SJSA1 (cell line): ENCODE data around the gene RAET1E. TPM values are rescaled to one million over a fixed set of nuclear protein-coding genes. Genes with fewer than 3 reads are reported as not detected.
"Not testable (repeated sequence)": the region's sequence is repeated elsewhere in the genome, so short reads cannot be mapped to it uniquely, and the experiment has no call there.

Source experiments
- DNase-seq, 2 experiments: peaks; one replicate each; pipeline ENCODE4 v3.0.0-alpha.2; 2015 to 2020; ENCODE audit warnings: low spot score in 2 of 2, low read depth in 1 of 2
- H3K27ac ChIP-seq: fragments of 250-450 bp; sonication (Bioruptor Pico); 2 replicates; pipeline ENCODE4 v1.5.1; 2020; ENCODE audit warnings: mild to moderate bottlenecking, moderate library complexity
- H3K27me3 ChIP-seq: fragments of 250-450 bp; sonication (Bioruptor Pico); replicated peaks from 2 replicates; pipeline ENCODE4 v1.5.1; 2020; ENCODE audit warnings: mild to moderate bottlenecking, moderate library complexity
- H3K36me3 ChIP-seq: fragments of 250-450 bp; sonication (Bioruptor Pico); 2 replicates; pipeline ENCODE4 v1.5.1; 2020; ENCODE audit warnings: mild to moderate bottlenecking
- H3K4me1 ChIP-seq: fragments of 250-450 bp; sonication (Bioruptor Pico); replicated peaks from 2 replicates; pipeline ENCODE4 v1.6.1; 2021; ENCODE audit warnings: mild to moderate bottlenecking
- H3K4me3 ChIP-seq: fragments of 250-450 bp; sonication (Bioruptor Pico); 2 replicates; pipeline ENCODE4 v1.5.1; 2020; ENCODE audit warnings: mild to moderate bottlenecking
- H3K9me3 ChIP-seq: fragments of 250-450 bp; sonication (Bioruptor Pico); replicated peaks from 2 replicates; pipeline ENCODE4 v1.5.1; 2020; ENCODE audit warnings: mild to moderate bottlenecking
- total RNA-seq: library from RNA; depleted of rRNA; stranded (reverse); fragments of >200 nt; shearing (Covaris generic); gene quantifications from 2 replicates; pipeline ENCODE4 v1.2.3, GENCODE V29; 2014

Gene RAET1E
- total RNA-seq, 1 experiment from 2014 or later, result not detected

- Histone ChIP-seq H3K36me3 (no peaks in the 10 kb centered on the region), H3K27ac (no peak overlapping the region), H3K9me3 (no peaks in the 10 kb centered on the region), H3K4me1 (peaks cover 33% of the 10 kb centered on the region), H3K27me3 (no peaks in the 10 kb centered on the region), H3K4me3 (no peak overlapping the region)
- DNase-seq, result no peak
These were observed 1.1 kb upstream of the RAET1E start for GRCh38 chr6:149898966-149899365.

GRCh38 chr6:149897015-149897697 is 757 bp downstream of the RAET1E start:
- DNase-seq, result peak; percentile 69 to 77
- H3K27me3 ChIP-seq, result no peaks in the 10 kb centered on the region
- H3K27ac ChIP-seq, result peak overlapping the region; percentile 59
- peak overlapping the region; percentile 12; the same call in 1 of the 2 replicates for H3K4me3 ChIP-seq
- no peaks in the 10 kb centered on the region for H3K9me3 ChIP-seq
- H3K4me1 ChIP-seq, result peaks cover 33% of the 10 kb centered on the region
- no peaks in the 10 kb centered on the region for H3K36me3 ChIP-seq

- H3K4me1 ChIP-seq, result peaks cover 33% of the 10 kb centered on the region
- no peaks in the 10 kb centered on the region for H3K27me3 ChIP-seq
- peak in 1 of 2 experiments; percentile 37 for DNase-seq
- H3K27ac ChIP-seq, result peak overlapping the region; percentile 59
- no peaks in the 10 kb centered on the region for H3K9me3 ChIP-seq
- no peaks in the 10 kb centered on the region for H3K36me3 ChIP-seq
- no peak overlapping the region for H3K4me3 ChIP-seq
These were observed 1.4 kb downstream of the RAET1E start for GRCh38 chr6:149896491-149896890.

GRCh38 chr6:149895833-149896271 is 2.1 kb downstream of the RAET1E start:
- H3K27ac ChIP-seq, result peak overlapping the region; percentile 30
- H3K36me3 ChIP-seq, result no peaks in the 10 kb centered on the region
- H3K27me3 ChIP-seq, result no peaks in the 10 kb centered on the region
- no peak overlapping the region for H3K4me3 ChIP-seq
- no peaks in the 10 kb centered on the region for H3K9me3 ChIP-seq
- peaks cover 33% of the 10 kb centered on the region for H3K4me1 ChIP-seq
- peak; percentile 64 to 90 for DNase-seq

- H3K27me3 ChIP-seq, result no peaks in the 10 kb centered on the region
- H3K4me1 ChIP-seq, result peaks cover 33% of the 10 kb centered on the region
- no peak overlapping the region for H3K4me3 ChIP-seq
- H3K36me3 ChIP-seq, result no peaks in the 10 kb centered on the region
- no peaks in the 10 kb centered on the region for H3K9me3 ChIP-seq
- H3K27ac ChIP-seq, result peak overlapping the region; percentile 16; the same call in 1 of the 2 replicates
- DNase-seq, result peak in 1 of 2 experiments; percentile 47
These were observed 2.8 kb downstream of the RAET1E start for GRCh38 chr6:149895048-149895590.

GRCh38 chr6:149891864-149892263 is 6.0 kb downstream of the RAET1E start:
- not testable (repeated sequence) for H3K9me3 ChIP-seq, H3K36me3 ChIP-seq, H3K27me3 ChIP-seq, H3K4me3 ChIP-seq, H3K27ac ChIP-seq, DNase-seq
- peaks cover 20% of the 10 kb centered on the region for H3K4me1 ChIP-seq

- Histone ChIP-seq H3K27ac (no peak overlapping the region), H3K9me3 (no peaks in the 10 kb centered on the region), H3K27me3 (no peaks in the 10 kb centered on the region), H3K4me3 (no peak overlapping the region), H3K4me1 (peaks cover 14% of the 10 kb centered on the region), H3K36me3 (no peaks in the 10 kb centered on the region)
- no peak for DNase-seq
These were observed 6.7 kb downstream of the RAET1E start for GRCh38 chr6:149891259-149891658.

GRCh38 chr6:149890629-149891045 is 7.3 kb downstream of the RAET1E start:
- Histone ChIP-seq H3K27me3 (no peaks in the 10 kb centered on the region), H3K9me3 (no peaks in the 10 kb centered on the region), H3K4me1 (peaks cover 8% of the 10 kb centered on the region), H3K4me3 (no peak overlapping the region), H3K27ac (no peak overlapping the region), H3K36me3 (no peaks in the 10 kb centered on the region)
- no peak for DNase-seq

GRCh38 chr6:149889326-149889725 is 8.6 kb downstream of the RAET1E start:
- Histone ChIP-seq H3K36me3 (no peaks in the 10 kb centered on the region), H3K4me1 (no peaks in the 10 kb centered on the region), H3K4me3 (no peak overlapping the region), H3K27ac (no peak overlapping the region), H3K27me3 (no peaks in the 10 kb centered on the region), H3K9me3 (no peaks in the 10 kb centered on the region)
- DNase-seq, result no peak

GRCh38 chr6:149888659-149889058 is 9.3 kb downstream of the RAET1E start:
- no peak for DNase-seq
- Histone ChIP-seq H3K27ac (no peak overlapping the region), H3K9me3 (no peaks in the 10 kb centered on the region), H3K36me3 (no peaks in the 10 kb centered on the region), H3K4me3 (no peak overlapping the region), H3K27me3 (no peaks in the 10 kb centered on the region), H3K4me1 (no peaks in the 10 kb centered on the region)

- no peaks in the 10 kb centered on the region for H3K4me1 ChIP-seq
- H3K36me3 ChIP-seq, result no peaks in the 10 kb centered on the region
- H3K27me3 ChIP-seq, result no peaks in the 10 kb centered on the region
- H3K9me3 ChIP-seq, result no peaks in the 10 kb centered on the region
- no peak for DNase-seq
- H3K27ac ChIP-seq, result no peak overlapping the region
- no peak overlapping the region for H3K4me3 ChIP-seq
These were observed 9.8 kb downstream of the RAET1E start for GRCh38 chr6:149888093-149888492.

GRCh38 chr6:149887343-149887742 is 10.6 kb downstream of the RAET1E start:
- DNase-seq, result no peak
- Histone ChIP-seq H3K9me3 (no peaks in the 10 kb centered on the region), H3K4me1 (no peaks in the 10 kb centered on the region), H3K27me3 (no peaks in the 10 kb centered on the region), H3K36me3 (no peaks in the 10 kb centered on the region), H3K27ac (no peak overlapping the region), H3K4me3 (no peak overlapping the region)

GRCh38 chr6:149885888-149886287 is 12.0 kb downstream of the RAET1E start:
- Histone ChIP-seq H3K27me3 (no peaks in the 10 kb centered on the region), H3K9me3 (no peaks in the 10 kb centered on the region), H3K4me1 (no peaks in the 10 kb centered on the region), H3K27ac (no peak overlapping the region), H3K36me3 (no peaks in the 10 kb centered on the region), H3K4me3 (no peak overlapping the region)
- DNase-seq, result no peak

GRCh38 chr6:149884617-149885016 is 13.3 kb downstream of the RAET1E start:
- no peak for DNase-seq
- Histone ChIP-seq H3K36me3 (no peaks in the 10 kb centered on the region), H3K27me3 (no peaks in the 10 kb centered on the region), H3K9me3 (no peaks in the 10 kb centered on the region), H3K4me3 (no peak overlapping the region), H3K4me1 (no peaks in the 10 kb centered on the region), H3K27ac (no peak overlapping the region)
